OCI-LY3 (cell line): ENCODE measurements around the gene HPCAL1.
"Not testable (repeated sequence)": the region's sequence is repeated elsewhere in the genome, so short reads cannot be mapped to it uniquely, and the experiment has no call there.

ENCODE experiments used
- H2AFZ ChIP-seq: fragments of 200-600, 300-600 bp; shearing (Covaris generic); 2 replicates; pipeline ENCODE4 v1.6.0; 2014; ENCODE audit warnings: antibody characterized with exemption, low read depth, low read length
- H3K27ac ChIP-seq: fragments of 200-600, 300-600 bp; sonication (generic); 2 replicates; pipeline ENCODE4 v1.5.1; 2014; ENCODE audit warnings: mild to moderate bottlenecking, low read length, moderate library complexity, mixed read lengths
- H3K27me3 ChIP-seq: fragments of 200-600, 300-600 bp; sonication (generic); 2 replicates; pipeline ENCODE4 v1.6.1; 2014; ENCODE audit warnings: low read depth, low read length, mixed read lengths
- H3K36me3 ChIP-seq: fragments of 200-600, 300-600 bp; sonication (generic); replicated peaks from 2 replicates; pipeline ENCODE3; 2014; ENCODE audit warnings: low read depth, low read length, mixed read lengths
- H3K4me1 ChIP-seq: fragments of 300-600, 200-600 bp; sonication (generic); 2 replicates; pipeline ENCODE4 v1.6.1; 2014; ENCODE audit warnings: low read length, mixed read lengths
- H3K4me2 ChIP-seq: fragments of 200-600, 300-600 bp; sonication (generic); 2 replicates; pipeline ENCODE4 v1.6.1; 2014; ENCODE audit warnings: low read length, mixed read lengths
- H3K4me3 ChIP-seq: fragments of 300-600, 200-600 bp; sonication (generic); 2 replicates; pipeline ENCODE4 v1.5.1; 2014; ENCODE audit warnings: antibody characterized with exemption, mild to moderate bottlenecking, low read length, moderate library complexity
- H3K79me2 ChIP-seq: fragments of 300-600, 200-600 bp; shearing (Covaris generic); 2 replicates; pipeline ENCODE4 v1.6.1; 2014; ENCODE audit warnings: mild to moderate bottlenecking, low read length, mixed read lengths
- H3K9ac ChIP-seq: fragments of 300-600, 200-600 bp; shearing (Covaris generic); 2 replicates; pipeline ENCODE4 v1.6.0; 2014; ENCODE audit warnings: mild to moderate bottlenecking, low read length, moderate library complexity
- H3K9me3 ChIP-seq: fragments of 200-600, 300-600 bp; shearing (Covaris generic); 2 replicates; pipeline ENCODE4 v1.6.1; 2014; ENCODE audit warnings: low read length, mixed read lengths; ENCODE audit not compliant: insufficient read depth
- H4K20me1 ChIP-seq: fragments of 200-600, 300-600 bp; sonication (generic); 2 replicates; pipeline ENCODE4 v1.6.1; 2016; ENCODE audit warnings: low read length, mixed read lengths; ENCODE audit not compliant: insufficient read depth
- CTCF ChIP-seq: fragments of 200-600, 300-600 bp; sonication (generic); IDR thresholded peaks from 2 replicates; pipeline ENCODE4 v1.5.1; 2014; ENCODE audit warnings: antibody characterized with exemption, low read length, low read depth
- EZH2phosphoT487 ChIP-seq: fragments of 200-600 bp; shearing (Covaris generic); IDR thresholded peaks from 2 replicates; pipeline ENCODE4 v1.6.1; 2018; ENCODE audit warnings: antibody characterized with exemption, mixed run types, low read depth

Gene HPCAL1

GRCh38 chr2:10297959-10298531 is 4.7 kb upstream of the HPCAL1 start:
- H3K9ac ChIP-seq = no peak overlapping the region

DNA sequence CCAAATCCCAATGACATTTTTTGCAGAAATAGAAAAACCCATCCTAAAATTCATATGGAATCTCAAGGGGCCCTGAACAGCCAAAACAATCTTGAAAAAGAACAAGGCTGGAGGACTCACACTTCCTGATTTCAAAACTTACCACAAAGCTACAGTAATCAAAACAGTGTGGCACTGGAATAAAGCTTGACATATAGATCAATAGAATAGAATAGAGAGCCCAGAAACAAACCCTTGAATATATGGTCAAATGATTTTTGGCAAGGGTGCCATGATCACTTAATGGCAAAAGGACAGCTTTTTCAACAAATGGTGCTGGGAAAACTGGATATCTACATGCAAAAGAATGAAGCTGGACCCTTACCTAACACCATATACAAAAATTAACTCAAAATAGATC is 3.9 kb upstream of the HPCAL1 start:
- H3K9me3 ChIP-seq = not testable (repeated sequence)

More at GRCh38 chr2:10297959-10298531, 4.7 kb upstream of the HPCAL1 start:
- peak overlapping the region; percentile 50 for H3K4me2 ChIP-seq
- H3K27ac ChIP-seq = no peak overlapping the region
- no peaks in the 10 kb centered on the region for H3K9me3 ChIP-seq
- H3K27me3 ChIP-seq = peaks cover under 1% of the 10 kb centered on the region
- peak overlapping the region; percentile 12; the same call in 1 of the 2 replicates for H3K4me3 ChIP-seq
- 0 out of 2 replicates have a peak overlapping the region, but pooled peaks have one; percentile 22 for H2AFZ ChIP-seq
- peaks cover 18% of the 10 kb centered on the region for H3K4me1 ChIP-seq
- H3K79me2 ChIP-seq = no peaks in the 10 kb centered on the region
- no peaks in the 10 kb centered on the region for H3K36me3 ChIP-seq
- H4K20me1 ChIP-seq = no peaks in the 10 kb centered on the region
- TF ChIP-seq EZH2phosphoT487 (no peak), CTCF (no peak)

DNA sequence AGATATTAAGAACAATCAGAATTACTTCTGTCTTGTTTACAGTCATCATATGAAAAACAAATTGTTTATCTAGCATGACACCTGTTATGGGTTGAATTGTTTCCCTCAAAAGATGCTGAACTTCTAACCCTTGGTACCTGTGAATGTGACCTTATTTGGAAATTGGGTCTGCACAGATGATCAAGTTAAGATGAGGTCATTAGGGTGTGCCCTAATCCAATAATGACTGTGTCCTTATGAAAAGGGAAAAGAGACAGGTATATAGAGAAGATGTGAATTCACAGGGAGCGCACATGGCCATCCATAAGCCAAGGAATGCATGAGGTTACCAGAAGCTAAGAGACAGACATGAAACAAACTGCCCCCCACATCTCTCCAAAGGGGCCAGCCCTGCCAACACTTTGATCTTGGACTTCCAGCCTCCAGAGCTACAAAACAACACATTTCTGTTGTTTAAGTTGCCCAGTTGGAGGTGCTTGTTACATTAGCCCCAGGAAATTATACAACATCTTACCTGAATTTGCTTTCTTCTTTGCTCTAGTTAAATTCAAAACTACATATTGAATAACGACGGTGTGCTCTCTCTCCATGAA is 2.3 kb upstream of the HPCAL1 start:
- H2AFZ ChIP-seq = no peak overlapping the region
- H3K4me1 ChIP-seq = peaks cover 23% of the 10 kb centered on the region
- H3K4me3 ChIP-seq = no peak overlapping the region
- no peak overlapping the region for H3K9ac ChIP-seq
- TF ChIP-seq EZH2phosphoT487 (no peak), CTCF (no peak)
- H3K36me3 ChIP-seq = no peaks in the 10 kb centered on the region
- peaks cover 14% of the 10 kb centered on the region for H4K20me1 ChIP-seq
- peaks cover 22% of the 10 kb centered on the region for H3K27me3 ChIP-seq
- H3K79me2 ChIP-seq = no peaks in the 10 kb centered on the region
- no peaks in the 10 kb centered on the region for H3K9me3 ChIP-seq
- no peak overlapping the region for H3K4me2 ChIP-seq
- no peak overlapping the region for H3K27ac ChIP-seq

More for the DNA sequence above, 3.9 kb upstream of the HPCAL1 start:
- H3K4me3 ChIP-seq, H3K27ac ChIP-seq, H3K4me2 ChIP-seq, H3K36me3 ChIP-seq, H2AFZ ChIP-seq, H3K27me3 ChIP-seq, H4K20me1 ChIP-seq, H3K79me2 ChIP-seq, H3K9ac ChIP-seq: not testable (repeated sequence)
- peaks cover 18% of the 10 kb centered on the region for H3K4me1 ChIP-seq

GRCh38 chr2:10300997-10301940 is 1.4 kb upstream of the HPCAL1 start:
- Histone ChIP-seq H3K27me3 (peaks cover 27% of the 10 kb centered on the region), H3K4me3 (peak overlapping the region; percentile 89), H3K4me2 (peak overlapping the region; percentile 99), H3K9ac (peak overlapping the region; percentile 93), H3K36me3 (no peaks in the 10 kb centered on the region), H2AFZ (no peak overlapping the region), H4K20me1 (peaks cover 23% of the 10 kb centered on the region), H3K4me1 (peaks cover 23% of the 10 kb centered on the region), H3K9me3 (no peaks in the 10 kb centered on the region), H3K79me2 (no peaks in the 10 kb centered on the region), H3K27ac (no peak overlapping the region)
- TF ChIP-seq CTCF = no peak
- TF ChIP-seq EZH2phosphoT487 = no peak
